H1 (cell line): ENCODE results near the gene EGR2. TPM values are rescaled to one million over a fixed set of nuclear protein-coding genes. Genes with fewer than 3 reads are reported as not detected.

ENCODE experiments used
- CTCF ChIA-PET: fragments of 300-600 bp; sonication (Branson Sonifier 250); formaldehyde crosslinking; loops from one replicate; lab custom pipeline; 2021; ENCODE audit not compliant: partially characterized antibody; lab: Charles Lee
- POLR2A ChIA-PET: fragments of 300-600 bp; sonication (Branson Sonifier 250); formaldehyde crosslinking; loops from one replicate; lab custom pipeline; 2021; ENCODE audit warnings: inconsistent platforms; ENCODE audit not compliant: partially characterized antibody; lab: Charles Lee
- DNase-seq, 2 experiments: peaks; one replicate each; pipeline versions ENCODE4 v3.0.0 to v3.0.0-alpha.2; 2010 to 2022; ENCODE audit warnings: low spot score in 2 of 2, low read depth in 1 of 2, mixed read lengths in 1 of 2
- FAIRE-seq: peaks from 2 replicates; lab custom pipeline; 2011; peaks lifted over from hg19 to GRCh38; lab: Jason Lieb, UNC
- H2AFZ ChIP-seq: 2 replicates; pipeline ENCODE4 v1.8.1; 2012; ENCODE audit warnings: low read length, inconsistent platforms
- H2AK5ac ChIP-seq: 2 replicates; pipeline ENCODE4 v1.6.1; 2013; ENCODE audit warnings: low read depth, low read length
- H2BK120ac ChIP-seq: replicated peaks from 2 replicates; pipeline ENCODE3; 2013; ENCODE audit warnings: low read depth, low read length, inconsistent platforms
- H2BK12ac ChIP-seq: 2 replicates; pipeline ENCODE4 v1.6.1; 2013; ENCODE audit warnings: low read depth, low read length
- H2BK15ac ChIP-seq: 2 replicates; pipeline ENCODE4 v1.6.1; 2013; ENCODE audit warnings: low read length
- H2BK20ac ChIP-seq: 2 replicates; pipeline ENCODE4 v1.6.1; 2013; ENCODE audit warnings: low read length
- H2BK5ac ChIP-seq: 2 replicates; pipeline ENCODE4 v1.6.1; 2013; ENCODE audit warnings: low read depth, low read length
- H3K14ac ChIP-seq: 2 replicates; pipeline ENCODE4 v1.6.1; 2013; ENCODE audit warnings: inconsistent platforms; ENCODE audit not compliant: insufficient read length
- H3K18ac ChIP-seq: 2 replicates; pipeline ENCODE4 v1.6.1; 2013; ENCODE audit warnings: low read length; ENCODE audit errors: extremely low read depth
- H3K23ac ChIP-seq: 2 replicates; pipeline ENCODE4 v1.6.1; 2013; ENCODE audit warnings: inconsistent platforms; ENCODE audit not compliant: insufficient read length
- H3K23me2 ChIP-seq: 2 replicates; pipeline ENCODE4 v1.6.1; 2013; ENCODE audit warnings: low read depth, low read length
- H3K27ac ChIP-seq: 2 replicates; pipeline ENCODE4 v1.6.1; 2011; ENCODE audit warnings: low read depth, low read length, inconsistent platforms
- H3K27me3 ChIP-seq, 4 experiments: replicated peaks in 1 of 4; 1 replicate in 1 of 4; 2 replicates in 3 of 4; pipeline versions ENCODE4 v1.6.1 to v1.8.1; 2011 to 2013; ENCODE audit warnings: low read length in 3 of 4, mild to moderate bottlenecking in 3 of 4, inconsistent platforms in 2 of 4, mixed read lengths in 2 of 4, moderate library complexity in 1 of 4; ENCODE audit not compliant: control insufficient read depth in 3 of 4, insufficient read depth in 3 of 4; ENCODE audit errors: extremely low read depth in 1 of 4
- H3K36me3 ChIP-seq, 4 experiments: 2 replicates each; pipeline versions ENCODE4 v1.6.1 to v1.8.1; 2011 to 2013; ENCODE audit warnings: mild to moderate bottlenecking in 4 of 4, low read length in 3 of 4, moderate library complexity in 2 of 4, control low read depth in 1 of 4, inconsistent platforms in 1 of 4; ENCODE audit not compliant: insufficient read depth in 4 of 4, control insufficient read depth in 2 of 4
- H3K4ac ChIP-seq: replicated peaks from 2 replicates; pipeline ENCODE3; 2013; ENCODE audit warnings: low read length, low read depth, mixed read lengths, inconsistent platforms; ENCODE audit not compliant: insufficient read length
- H3K4me1 ChIP-seq, 4 experiments: replicated peaks in 1 of 4; 1 replicate in 1 of 4; 2 replicates in 3 of 4; pipeline versions ENCODE4 v1.6.1 to v1.8.1; 2011 to 2013; ENCODE audit warnings: low read length in 3 of 4, inconsistent platforms in 2 of 4, mixed read lengths in 1 of 4; ENCODE audit not compliant: insufficient read depth in 4 of 4, control insufficient read depth in 3 of 4
- H3K4me2 ChIP-seq, 2 experiments: 2 replicates each; pipeline versions ENCODE4 v1.6.1 to v1.8.1; 2011 to 2013; ENCODE audit warnings: low read depth in 2 of 2, low read length in 2 of 2, control low read depth in 1 of 2, inconsistent platforms in 1 of 2, mild to moderate bottlenecking in 1 of 2; ENCODE audit not compliant: insufficient read depth in 1 of 2
- H3K4me3 ChIP-seq, 4 experiments: fragments of 200-600, 300-600 bp in 1 of 4; sonication (generic), shearing (Covaris generic), sonication (Bioruptor Twin) in 1 of 4; 2 replicates each; pipeline versions ENCODE4 v1.5.1 to v1.8.1; 2011 to 2016; ENCODE audit warnings: low read length in 4 of 4, low read depth in 3 of 4, control low read depth in 2 of 4, inconsistent platforms in 2 of 4, mild to moderate bottlenecking in 2 of 4, mixed read lengths in 1 of 4, moderate library complexity in 1 of 4; ENCODE audit not compliant: insufficient read depth in 2 of 4; ENCODE audit errors: extremely low read depth in 1 of 4
- H3K56ac ChIP-seq: replicated peaks from 2 replicates; pipeline ENCODE3; 2013; ENCODE audit warnings: low read depth, mild to moderate bottlenecking, mixed read lengths, low read length, inconsistent platforms; ENCODE audit not compliant: insufficient read length
- H3K79me1 ChIP-seq: 2 replicates; pipeline ENCODE4 v1.6.1; 2013; ENCODE audit warnings: low read depth, low read length, control low read depth
- H3K79me2 ChIP-seq, 2 experiments: 2 replicates each; pipeline versions ENCODE4 v1.6.1 to v1.8.1; 2012 to 2013; ENCODE audit warnings: low read length in 2 of 2, mild to moderate bottlenecking in 2 of 2, inconsistent platforms in 1 of 2; ENCODE audit not compliant: insufficient read depth in 2 of 2, control insufficient read depth in 1 of 2
- H3K9ac ChIP-seq, 4 experiments: replicated peaks in 1 of 4; 1 replicate in 1 of 4; 2 replicates in 3 of 4; pipeline versions ENCODE4 v1.6.1 to v1.8.1; 2011 to 2013; ENCODE audit warnings: low read depth in 3 of 4, low read length in 3 of 4, control low read depth in 2 of 4, mild to moderate bottlenecking in 2 of 4, moderate library complexity in 2 of 4, inconsistent platforms in 1 of 4; ENCODE audit errors: extremely low read depth in 1 of 4
- H3K9me3 ChIP-seq, 2 experiments: 2 replicates each; pipeline versions ENCODE4 v1.6.1 to v1.8.1; 2012 to 2013; ENCODE audit warnings: mild to moderate bottlenecking in 2 of 2, moderate library complexity in 2 of 2, control low read depth in 1 of 2, inconsistent platforms in 1 of 2, low read depth in 1 of 2, low read length in 1 of 2, mixed read lengths in 1 of 2; ENCODE audit not compliant: insufficient read depth in 2 of 2
- H4K20me1 ChIP-seq, 2 experiments: replicated peaks in 1 of 2; 2 replicates each; pipeline versions ENCODE3 to v1.8.1; 2011 to 2013; ENCODE audit warnings: inconsistent platforms in 2 of 2, low read length in 2 of 2, mild to moderate bottlenecking in 1 of 2; ENCODE audit not compliant: insufficient read depth in 2 of 2, control insufficient read depth in 1 of 2
- H4K5ac ChIP-seq: 2 replicates; pipeline ENCODE4 v1.6.1; 2013; ENCODE audit warnings: low read length, low read depth, mixed read lengths, inconsistent platforms; ENCODE audit not compliant: insufficient read length
- H4K8ac ChIP-seq: 2 replicates; pipeline ENCODE4 v1.8.0; 2013; ENCODE audit warnings: mild to moderate bottlenecking, moderate library complexity, low read length, inconsistent platforms; ENCODE audit not compliant: insufficient read depth; ENCODE audit errors: extremely low read depth
- H4K91ac ChIP-seq: replicated peaks from 2 replicates; pipeline ENCODE3; 2013; ENCODE audit warnings: low read length, mixed read lengths, inconsistent platforms; ENCODE audit not compliant: insufficient read length
- ASH2L ChIP-seq: fragments of 200-600, 300-600 bp; sonication (generic); IDR thresholded peaks from one replicate; pipeline ENCODE4 v1.7.1; 2017; ENCODE audit warnings: low read length
- BACH1 ChIP-seq: IDR thresholded peaks from 2 replicates; pipeline ENCODE4 v1.6.1; 2012; ENCODE audit warnings: low read length, improper control_type of control experiment
- BCL11A ChIP-seq, 2 experiments: IDR thresholded peaks; one replicate each; pipeline ENCODE4 v1.6.1; 2011; ENCODE audit warnings: low read depth in 2 of 2, low read length in 2 of 2, mild to moderate bottlenecking in 2 of 2
- CBX8 ChIP-seq: fragments of 300-800, 300-1000 bp; sonication (generic); IDR thresholded peaks from 2 replicates; pipeline ENCODE4 v1.7.1; 2016; ENCODE audit warnings: low read depth, low read length, borderline replicate concordance
- CHD2 ChIP-seq: IDR thresholded peaks from 2 replicates; pipeline ENCODE4 v1.6.1; 2012; ENCODE audit warnings: low read length, improper control_type of control experiment
- EZH2 ChIP-seq: fragments of 200-600 bp; sonication (generic); IDR thresholded peaks from 2 replicates; pipeline ENCODE4 v1.7.1; 2012; ENCODE audit warnings: low read depth, mild to moderate bottlenecking, moderate library complexity, low read length, inconsistent platforms; ENCODE audit not compliant: severe bottlenecking
- JUND ChIP-seq: IDR thresholded peaks from 2 replicates; pipeline ENCODE4 v1.6.1; 2011; ENCODE audit warnings: mild to moderate bottlenecking, improper control_type of control experiment, low read length
- MAFK ChIP-seq: IDR thresholded peaks from 2 replicates; pipeline ENCODE4 v1.6.1; 2012; ENCODE audit warnings: low read depth, mild to moderate bottlenecking, improper control_type of control experiment, low read length
- RXRA ChIP-seq: IDR thresholded peaks from 2 replicates; pipeline ENCODE4 v1.6.1; 2011; ENCODE audit warnings: low read depth, mild to moderate bottlenecking, low read length, moderate library complexity; ENCODE audit not compliant: insufficient read depth
- SAP30 ChIP-seq: fragments of 300-600 bp; sonication (generic); IDR thresholded peaks from 2 replicates; pipeline ENCODE4 v1.7.1; 2012; ENCODE audit warnings: low read length, moderate library complexity, mild to moderate bottlenecking, inconsistent platforms; ENCODE audit not compliant: insufficient read depth, insufficient replicate concordance
- TAF7 ChIP-seq: optimal IDR thresholded peaks from 2 replicates; pipeline ENCODE3; 2011; ENCODE audit warnings: low read depth, mild to moderate bottlenecking, inconsistent platforms, low read length, moderate library complexity, borderline replicate concordance
- WGBS, 2 experiments: shearing (Covaris generic) in 1 of 2; methylation state at CpG; one replicate each; pipeline versions ENCODE4 v1.1.6 to v1.1.7; 2013 to 2015; ENCODE audit warnings: low lambda C conversion rate in 2 of 2, mixed read lengths in 2 of 2, inconsistent platforms in 1 of 2, low coverage in 1 of 2, missing lambda C conversion rate in 1 of 2; ENCODE audit not compliant: insufficient replicate concordance in 2 of 2, insufficient coverage in 1 of 2, insufficient read length in 1 of 2; ENCODE audit errors: extremely low coverage in 1 of 2, missing lambda C conversion rate in 1 of 2; 5-methylcytosine and 5-hydroxymethylcytosine counted together
- polyA plus RNA-seq, 7 experiments: library from polyadenylated mRNA; depleted of rRNA in 3 of 7; stranded (reverse) in 5 of 7; unstranded in 2 of 7; fragments of >200 nt in 5 of 7; fragments of 200-250 nt in 2 of 7; gene quantifications; 1 replicate in 5 of 7; 2 replicates in 1 of 7; 4 replicates in 1 of 7; pipeline versions ENCODE4 v1.2.1 to v1.2.3, GENCODE V29; 2011 to 2013; ENCODE audit warnings: missing spikeins in 2 of 7, mixed read lengths in 2 of 7
- total RNA-seq: library from RNA; stranded (reverse); fragmentation: NEBNext Ultra II Directional; extraction: Animal tissue kit (Norgen Biotek cat#: 25700); gene quantifications from 2 replicates; pipeline ENCODE4 v1.2.1, GENCODE V29; 2021
- TF ChIP-seq, protein P1 (sequence below): IDR thresholded peaks from 2 replicates; pipeline ENCODE4 v1.6.1; 2011; ENCODE audit warnings: low read length, improper control_type of control experiment

The EGR2 gene
- total and polyA plus RNA-seq, 2 of the 8 experiments (the other 6 are each of a cell fraction or from before 2014, with no cell fraction given) = 1.3 to 2.1 TPM

GRCh38 chr10:62830679-62831078 is 14.5 kb upstream of the EGR2 start:
- Histone ChIP-seq H3K27ac (no peak overlapping the region), H3K4me1 (no peaks in the 10 kb centered on the region), H4K20me1 (no peaks in the 10 kb centered on the region), H2BK20ac (no peak overlapping the region), H4K5ac (no peak overlapping the region), H4K91ac (no peak overlapping the region), H4K8ac (no peak overlapping the region; the same call in 1 of the 2 replicates), H3K9ac (no peak overlapping the region), H2BK120ac (no peak overlapping the region), H3K23ac (no peak overlapping the region), H2BK15ac (no peak overlapping the region), H2BK12ac (no peak overlapping the region), H3K27me3 (no peaks in the 10 kb centered on the region), H3K14ac (no peak overlapping the region), H3K36me3 (no peaks in the 10 kb centered on the region), H3K23me2 (no peaks in the 10 kb centered on the region), H3K18ac (no peak overlapping the region), H2BK5ac (no peak overlapping the region), H3K4ac (no peak overlapping the region), H3K9me3 (no peaks in the 10 kb centered on the region), H2AK5ac (no peak overlapping the region), H3K4me2 (no peak overlapping the region), H2AFZ (peak overlapping the region; percentile 10; the same call in 1 of the 2 replicates), H3K4me3 (no peak overlapping the region), H3K79me1 (no peaks in the 10 kb centered on the region), H3K56ac (no peak overlapping the region), H3K79me2 (no peaks in the 10 kb centered on the region)
- POLR2A ChIA-PET = no interaction called here
- DNase-seq (no peak), FAIRE-seq (no peak)
- WGBS, 2 experiments = 93% methylated on average over 4 of the region's 4 CpGs; no CpG with 5 or more reads in 1 of the 2 experiments
- CTCF ChIA-PET = interaction anchor here (1.1 to 1.8 kb wide), 3 partner anchors 22 to 253 kb away, joined by 3 to 6 read pairs (median 4); no protein-coding TSS in a partner anchor
- TF ChIP-seq CHD2 (no peak), ASH2L (no peak), JUND (no peak), MAFK (no peak), SAP30 (no peak), TAF7 (no peak), BACH1 (no peak), BCL11A (IDR thresholded peaks at IDR 0.05; ENCODE audit: low read depth in 2 of 2, low read length in 2 of 2) (no peak), EZH2 (no peak), CBX8 (no peak), RXRA (no peak)
- TF ChIP-seq, protein P1, sequence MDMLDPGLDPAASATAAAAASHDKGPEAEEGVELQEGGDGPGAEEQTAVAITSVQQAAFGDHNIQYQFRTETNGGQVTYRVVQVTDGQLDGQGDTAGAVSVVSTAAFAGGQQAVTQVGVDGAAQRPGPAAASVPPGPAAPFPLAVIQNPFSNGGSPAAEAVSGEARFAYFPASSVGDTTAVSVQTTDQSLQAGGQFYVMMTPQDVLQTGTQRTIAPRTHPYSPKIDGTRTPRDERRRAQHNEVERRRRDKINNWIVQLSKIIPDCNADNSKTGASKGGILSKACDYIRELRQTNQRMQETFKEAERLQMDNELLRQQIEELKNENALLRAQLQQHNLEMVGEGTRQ = no peak
